ENCODE data around the gene FUNDC2.
"Not testable (repeated sequence)": the region's sequence is repeated elsewhere in the genome, so short reads cannot be mapped to it uniquely, and the experiment has no call there.

Gene FUNDC2

DNA sequence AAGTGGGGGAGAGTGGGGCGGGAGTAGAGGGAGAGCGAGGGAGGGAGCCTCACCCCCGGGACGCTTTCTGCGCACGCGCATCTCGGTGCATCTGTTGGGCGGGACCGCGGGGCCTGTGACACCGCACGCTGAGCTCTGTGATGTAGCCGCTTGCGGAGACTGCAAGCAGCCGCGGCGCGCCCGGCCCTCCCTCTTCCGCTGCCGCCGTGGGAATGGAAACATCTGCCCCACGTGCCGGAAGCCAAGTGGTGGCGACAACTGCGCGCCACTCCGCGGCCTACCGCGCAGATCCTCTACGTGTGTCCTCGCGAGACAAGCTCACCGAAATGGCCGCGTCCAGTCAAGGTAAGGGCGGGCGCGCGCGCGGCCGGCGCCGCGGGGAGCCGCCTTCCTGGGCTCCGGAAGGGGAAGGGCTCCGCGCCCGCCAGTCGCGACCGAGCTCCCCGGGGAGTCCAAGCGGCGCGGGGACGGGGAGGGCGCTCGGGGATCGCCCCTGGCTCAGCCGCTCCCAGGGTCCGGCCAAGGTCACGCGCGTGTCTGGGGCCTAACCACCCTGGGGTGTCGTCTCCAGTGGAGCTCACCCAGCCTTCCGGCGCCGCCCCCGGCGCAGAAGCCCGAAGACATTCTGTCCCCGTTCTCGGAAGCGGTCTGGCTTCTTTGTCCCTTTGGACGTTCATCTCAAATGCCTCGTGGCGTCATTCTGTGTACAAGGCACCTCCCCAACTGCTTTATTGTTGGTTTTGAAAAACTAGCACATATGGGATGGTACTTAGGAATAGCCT lies at the start of gene FUNDC2:
Gene FUNDC2 (plus strand): TSS at position 118 of the 782 bp plus-strand sequence. CDS start 95 bp downstream, at position 213.
- DNase-seq (ENCODE audit: low spot score), result peak; percentile 96

DNA sequence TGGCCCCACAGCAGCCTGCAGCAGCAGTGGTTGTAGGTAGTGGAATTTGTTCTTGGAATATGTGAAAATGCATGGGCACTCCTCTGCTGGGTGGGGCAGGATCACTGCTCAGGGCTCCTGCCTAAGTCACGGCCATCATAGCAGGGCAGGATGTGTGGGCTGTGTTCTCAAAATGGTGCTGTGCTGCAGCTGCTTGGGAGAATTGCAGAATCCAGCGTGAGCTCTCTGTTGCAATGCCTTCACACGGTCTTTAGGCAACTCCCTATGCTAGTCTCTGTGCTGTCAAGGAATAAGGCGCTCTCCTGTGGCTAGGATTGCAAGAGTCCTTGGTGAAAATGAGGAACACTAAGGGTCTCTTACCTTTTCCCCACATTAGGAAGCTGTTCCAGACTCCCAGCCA lies 47.0 kb upstream of the FUNDC2 start:
- no peak for DNase-seq (ENCODE audit: low spot score)

DNA sequence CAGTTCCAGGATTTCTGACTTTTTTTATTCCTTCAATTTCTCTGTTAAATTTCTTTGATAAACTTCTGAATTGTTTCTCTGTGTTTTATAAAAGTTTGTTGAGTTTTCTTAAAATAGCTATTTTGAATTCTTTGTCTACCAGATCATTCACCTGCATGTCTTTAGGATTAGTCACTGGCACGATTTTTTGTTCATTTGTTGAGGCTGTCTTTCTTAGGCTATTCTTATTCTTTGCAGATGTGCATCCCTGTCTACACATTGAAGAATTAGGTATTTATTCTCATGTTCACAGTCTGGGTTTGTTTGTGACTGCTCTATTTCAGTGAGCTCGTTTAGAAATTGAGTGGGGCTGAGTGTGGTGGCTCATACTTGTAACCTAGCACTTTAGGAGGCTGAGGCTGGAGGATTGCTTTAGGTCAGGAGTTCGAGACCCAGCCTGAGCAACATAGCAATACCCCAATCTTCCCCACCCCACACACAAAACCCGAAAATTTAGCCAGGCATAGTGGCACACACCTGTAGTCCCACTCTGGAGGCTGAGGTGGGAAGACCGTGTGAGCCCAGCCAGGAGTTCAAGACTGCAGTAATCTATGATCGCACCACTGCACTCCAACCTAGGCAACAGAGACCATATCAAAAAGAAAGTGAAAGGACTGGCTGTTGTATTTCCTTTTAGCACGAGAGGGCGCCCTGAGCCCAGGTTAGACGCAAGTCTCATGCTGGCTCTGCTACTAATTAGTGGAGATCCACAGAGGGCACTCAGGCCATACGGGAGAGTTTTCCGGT lies 46.1 kb upstream of the FUNDC2 start:
- peak; percentile 82 for DNase-seq (ENCODE audit: low spot score)

DNA sequence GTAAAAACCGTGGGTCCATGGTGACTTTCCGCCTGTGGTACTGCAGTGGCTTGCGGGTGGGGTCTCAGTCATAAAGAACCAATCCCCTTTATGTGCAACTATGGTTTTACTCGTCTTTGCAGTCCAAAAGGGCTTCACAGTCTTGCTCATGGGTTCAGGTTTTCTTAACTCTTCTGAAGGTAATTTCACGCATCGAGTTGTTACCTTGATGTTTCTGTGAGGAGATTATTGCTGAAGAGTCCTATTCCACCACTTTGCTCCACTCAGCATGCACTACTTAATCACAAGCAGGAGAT lies 45.6 kb upstream of the FUNDC2 start:
- no peak for DNase-seq (ENCODE audit: low spot score)

- DNase-seq (ENCODE audit: low spot score), result no peak
These were observed 39.6 kb upstream of the FUNDC2 start for GRCh38 chrX:154986826-154987575.

- no peak for DNase-seq (ENCODE audit: low spot score)
These were observed 38.7 kb upstream of the FUNDC2 start for GRCh38 chrX:154987940-154988339.

GRCh38 chrX:154988719-154989118 lies 37.9 kb upstream of the FUNDC2 start:
- no peak for DNase-seq (ENCODE audit: low spot score)

DNA sequence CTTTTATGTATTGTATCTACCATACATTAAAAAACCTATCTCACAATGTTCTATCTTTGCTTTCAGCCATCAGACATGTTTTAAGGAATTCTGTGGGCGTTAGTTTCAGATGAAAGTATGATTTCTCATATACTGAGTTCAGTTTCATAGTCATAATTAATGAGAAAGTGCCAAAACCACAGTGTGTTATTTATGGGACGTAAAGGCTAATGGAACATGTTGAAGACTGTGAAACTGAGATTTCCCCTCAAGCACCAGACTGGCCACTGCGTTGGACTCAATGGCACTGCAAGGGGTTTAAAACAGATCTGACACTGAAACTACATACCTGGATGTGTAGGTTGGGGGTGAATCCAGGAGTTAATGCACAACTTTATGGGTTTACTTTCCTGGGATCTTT lies 36.1 kb upstream of the FUNDC2 start:
- DNase-seq (ENCODE audit: low spot score), result no peak

GRCh38 chrX:154991039-154991438 lies 35.6 kb upstream of the FUNDC2 start:
- no peak for DNase-seq (ENCODE audit: low spot score)

GRCh38 chrX:154991476-154991875 lies 35.2 kb upstream of the FUNDC2 start:
- DNase-seq (ENCODE audit: low spot score), result no peak

GRCh38 chrX:154998204-154998880 lies 28.3 kb upstream of the FUNDC2 start:
- DNase-seq (ENCODE audit: low spot score), result no peak

DNA sequence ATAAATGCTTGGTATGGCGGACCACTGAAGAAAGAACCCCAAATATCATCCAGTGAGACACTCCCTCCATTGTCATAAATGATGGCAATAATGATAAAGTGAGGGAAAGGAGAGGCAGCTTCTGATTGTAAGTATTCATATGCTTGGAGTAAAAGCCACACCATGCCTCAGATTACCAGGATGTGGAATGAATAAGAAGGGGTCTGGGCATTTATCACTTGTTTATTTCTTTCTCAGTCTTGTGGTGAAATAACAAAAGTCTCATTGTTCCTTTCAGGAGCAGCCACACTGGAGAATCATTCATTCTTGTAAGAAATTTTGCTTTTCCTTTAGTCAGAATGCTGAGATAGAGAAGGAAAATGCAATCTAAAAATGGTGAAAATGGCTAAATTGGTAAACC lies 25.8 kb upstream of the FUNDC2 start:
- DNase-seq (ENCODE audit: low spot score), result no peak

DNA sequence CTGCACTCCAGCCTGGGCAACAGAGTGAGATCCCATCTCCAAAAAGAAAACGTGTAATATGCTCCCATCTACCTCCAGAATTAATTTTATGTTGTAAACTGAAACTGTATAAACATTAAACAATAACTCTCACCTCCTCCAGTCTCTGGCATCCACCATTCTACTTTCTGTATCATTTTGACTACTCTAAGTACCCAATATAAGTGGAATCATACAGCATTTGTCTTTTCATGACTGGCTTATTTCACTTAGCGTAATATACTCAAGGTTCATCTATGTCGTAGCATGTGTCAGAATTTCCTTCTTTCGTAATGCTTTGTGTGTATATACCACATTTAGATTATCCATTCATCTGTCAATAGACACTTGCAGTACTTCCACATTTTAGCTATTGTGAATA lies 24.8 kb upstream of the FUNDC2 start:
- no peak for DNase-seq (ENCODE audit: low spot score)

DNA sequence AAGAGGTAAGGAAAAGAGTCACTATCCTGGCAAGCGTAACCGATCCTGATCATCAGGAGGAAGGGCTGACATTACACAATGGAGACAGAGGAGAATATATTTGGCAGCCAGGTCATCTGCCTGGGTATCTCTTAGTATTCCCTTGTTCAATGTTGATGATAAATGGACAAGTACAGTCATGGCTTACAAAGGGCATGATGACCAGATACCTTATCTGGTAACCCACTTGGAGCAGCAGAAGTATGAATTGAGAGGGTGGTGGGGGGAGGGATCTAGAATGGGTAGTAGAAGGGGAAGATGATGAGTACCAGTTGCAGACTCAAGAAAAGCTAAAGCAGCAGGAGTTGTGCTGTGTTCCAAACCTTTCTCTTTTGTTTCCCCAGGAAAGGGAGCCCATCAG lies 21.5 kb upstream of the FUNDC2 start:
- DNase-seq (ENCODE audit: low spot score), result no peak

DNA sequence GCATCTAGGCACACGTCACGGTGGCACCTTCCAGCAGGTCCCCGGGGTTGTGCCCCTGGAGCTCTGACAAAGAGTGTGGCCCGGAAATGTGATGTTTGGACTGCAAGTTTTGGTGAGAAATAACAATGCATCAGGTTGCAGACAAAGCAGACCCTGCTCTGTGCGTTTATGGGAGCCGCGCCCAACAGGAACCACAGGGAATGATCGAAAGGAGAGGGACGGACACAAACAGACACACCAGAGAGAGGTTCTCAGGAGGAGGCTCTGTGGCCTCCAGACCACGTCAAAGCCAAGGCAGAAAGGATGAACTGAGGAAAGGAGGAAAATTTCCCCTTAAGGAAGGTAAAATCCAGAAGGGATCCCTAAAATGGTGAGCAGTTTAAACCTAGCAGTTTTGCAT lies 20.3 kb upstream of the FUNDC2 start:
- not testable (repeated sequence) for DNase-seq (ENCODE audit: low spot score)

DNA sequence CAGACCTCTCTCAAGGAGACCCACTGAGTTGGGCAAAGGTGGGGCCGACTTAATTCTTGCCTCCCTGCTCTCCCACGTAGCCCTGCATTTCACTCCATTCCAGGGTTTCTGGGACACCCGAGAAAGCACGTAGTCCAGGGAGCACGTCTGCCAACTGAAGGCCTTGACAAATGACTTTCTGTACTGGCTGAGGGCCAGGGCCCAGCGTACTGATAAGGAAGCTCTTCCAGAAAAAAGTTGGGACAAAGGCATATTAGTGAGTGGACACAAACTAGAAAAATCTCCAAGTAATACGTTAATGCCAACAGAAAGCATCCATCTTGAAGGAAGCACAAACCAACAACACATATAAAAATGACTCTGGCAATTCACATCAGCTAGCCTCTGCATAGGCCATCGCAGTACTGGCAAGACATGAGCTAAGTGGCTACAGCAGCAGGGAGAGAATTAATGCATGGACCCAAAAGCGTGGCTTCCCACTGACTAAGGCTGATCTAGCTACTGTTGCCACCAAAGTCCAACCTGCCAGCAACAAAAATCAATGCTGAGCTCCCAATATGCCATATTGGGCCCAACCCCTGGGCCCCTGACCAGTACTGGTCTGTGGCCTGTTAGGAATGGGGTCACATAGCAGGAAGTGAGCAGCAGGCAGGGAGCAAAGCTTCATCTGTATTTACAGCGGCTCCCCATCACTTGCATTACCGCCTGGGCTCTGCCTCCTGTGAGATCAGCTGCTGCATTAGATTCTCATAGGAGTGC lies 19.6 kb upstream of the FUNDC2 start:
- not testable (repeated sequence) for DNase-seq (ENCODE audit: low spot score)

DNA sequence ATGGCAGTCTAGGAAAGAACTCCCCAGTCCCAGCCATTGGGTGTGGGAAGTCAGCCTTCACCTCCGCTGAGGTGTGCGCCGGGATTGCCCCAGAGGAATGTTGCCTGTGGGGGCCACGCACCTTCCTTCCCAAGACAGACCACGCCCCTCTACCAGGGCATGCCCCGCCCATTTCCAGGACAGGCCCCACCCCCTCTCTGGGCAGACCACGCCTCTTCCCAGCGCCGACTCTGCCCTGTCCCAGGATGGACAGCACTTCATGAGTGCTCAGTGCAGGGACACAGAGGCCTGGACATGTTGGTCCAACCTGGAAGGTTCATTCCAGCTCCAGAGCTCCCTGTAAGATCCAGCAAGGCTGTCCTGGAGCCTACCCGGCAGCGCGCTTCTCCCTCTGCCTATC lies 18.1 kb upstream of the FUNDC2 start:
- DNase-seq (ENCODE audit: low spot score), result not testable (repeated sequence)

GRCh38 chrX:155009994-155010472 lies 16.6 kb upstream of the FUNDC2 start:
- no peak for DNase-seq (ENCODE audit: low spot score)

DNA sequence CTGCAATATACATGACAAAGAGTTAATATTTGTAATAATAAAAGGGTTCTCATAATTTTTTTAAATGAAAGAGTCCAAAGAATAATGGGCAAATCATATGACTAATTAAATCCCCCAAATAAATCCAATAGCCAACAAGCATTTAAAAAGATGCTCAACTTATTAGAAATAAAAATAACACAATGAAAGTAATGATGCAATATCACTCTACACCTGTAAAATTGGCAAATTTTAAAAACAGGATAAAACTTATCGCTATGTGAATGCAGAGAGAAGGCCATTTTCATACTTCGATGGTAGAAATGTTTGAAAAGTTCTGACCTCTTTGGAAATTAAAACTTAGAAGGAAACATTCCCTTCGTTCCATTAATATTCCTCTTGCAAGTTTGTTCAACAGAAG lies 6.1 kb upstream of the FUNDC2 start:
- DNase-seq (ENCODE audit: low spot score), result no peak

DNA sequence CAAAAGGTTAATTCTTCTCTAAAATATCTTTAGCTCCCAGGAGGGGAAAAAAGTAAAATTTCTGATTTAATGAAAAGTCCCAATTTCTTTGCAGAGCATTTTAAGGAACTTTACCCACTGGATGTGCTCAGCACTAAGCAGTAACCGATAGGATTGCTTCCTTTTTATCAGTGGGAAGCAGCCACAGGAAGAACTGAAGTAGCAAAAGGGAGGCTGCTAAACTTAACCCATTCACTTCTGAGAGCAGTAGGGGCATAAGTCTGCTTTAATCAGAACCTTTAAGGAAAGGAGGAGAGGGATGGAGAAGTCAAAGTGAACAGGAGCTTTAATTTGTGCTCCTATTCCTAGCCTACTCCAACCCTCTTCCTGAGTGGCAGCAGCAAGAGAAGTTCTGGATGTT lies 4.1 kb upstream of the FUNDC2 start, which contains the start of gene F8:
Gene F8 (minus strand): TSS at position 139 of the 400 bp plus-strand sequence. CDS start 171 bp downstream, outside the sequence.
- DNase-seq (ENCODE audit: low spot score), result no peak

Measured in CD4-positive, alpha-beta T cell treated with Interleukin-2 at 100 ng/mL for 4 hours (primary cell).